ENCODE measurements around the gene MCUB. TPM values are rescaled to one million over a fixed set of nuclear protein-coding genes. Genes with fewer than 3 reads are reported as not detected.

Gene MCUB
- total RNA-seq, 1 donor from 2014 or later, result 28.5 TPM

GRCh38 chr4:109562457-109563239 is 2.6 kb downstream of the MCUB start:
- Histone ChIP-seq H3K9me3 (no peaks in the 10 kb centered on the region), H3K4me3 (no peak overlapping the region), H3K36me3 (no peaks in the 10 kb centered on the region), H3K27me3 (no peaks in the 10 kb centered on the region), H3K27ac (no peak overlapping the region), H3K4me1 (peaks cover 19% of the 10 kb centered on the region)
- intact Hi-C loops (cut with DNase I), result no loop called here
- TF ChIP-seq CTCF (IDR thresholded peaks at IDR 0.05) (no peak), POLR2AphosphoS5 (IDR thresholded peaks at IDR 0.05; ENCODE audit: insufficient read depth in 1 of 2, low read depth in 1 of 2) (no peak), POLR2A (IDR thresholded peaks at IDR 0.05) (no peak)
- no peak for DNase-seq (ENCODE audit: extremely low spot score in 2 of 2)

GRCh38 chr4:109571494-109571893 is 11.4 kb downstream of the MCUB start:
- Histone ChIP-seq H3K4me3 (no peak overlapping the region), H3K4me1 (no peaks in the 10 kb centered on the region), H3K36me3 (no peaks in the 10 kb centered on the region), H3K27ac (no peak overlapping the region), H3K9me3 (no peaks in the 10 kb centered on the region), H3K27me3 (no peaks in the 10 kb centered on the region)
- no peak for DNase-seq (ENCODE audit: extremely low spot score in 2 of 2)
- no peak for TF ChIP-seq CTCF (IDR thresholded peaks at IDR 0.05)
- TF ChIP-seq POLR2A (IDR thresholded peaks at IDR 0.05), result no peak
- TF ChIP-seq POLR2AphosphoS5 (IDR thresholded peaks at IDR 0.05; ENCODE audit: insufficient read depth in 1 of 2, low read depth in 1 of 2), result no peak
- intact Hi-C loops (cut with DNase I), result no loop called here

GRCh38 chr4:109572154-109572553 is 12.1 kb downstream of the MCUB start:
- no peak for DNase-seq (ENCODE audit: extremely low spot score in 2 of 2)
- Histone ChIP-seq H3K9me3 (no peaks in the 10 kb centered on the region), H3K36me3 (no peaks in the 10 kb centered on the region), H3K4me1 (no peaks in the 10 kb centered on the region), H3K4me3 (no peak overlapping the region), H3K27ac (no peak overlapping the region), H3K27me3 (no peaks in the 10 kb centered on the region)
- TF ChIP-seq POLR2AphosphoS5 (IDR thresholded peaks at IDR 0.05; ENCODE audit: insufficient read depth in 1 of 2, low read depth in 1 of 2), result no peak
- no peak for TF ChIP-seq CTCF (IDR thresholded peaks at IDR 0.05)
- TF ChIP-seq POLR2A (IDR thresholded peaks at IDR 0.05), result no peak
- intact Hi-C loops (cut with DNase I), result no loop called here

GRCh38 chr4:109574443-109574850 is 14.4 kb downstream of the MCUB start:
- TF ChIP-seq POLR2AphosphoS5 (IDR thresholded peaks at IDR 0.05; ENCODE audit: insufficient read depth in 1 of 2, low read depth in 1 of 2), result no peak
- Histone ChIP-seq H3K27me3 (no peaks in the 10 kb centered on the region), H3K4me3 (no peak overlapping the region), H3K9me3 (no peaks in the 10 kb centered on the region), H3K4me1 (no peaks in the 10 kb centered on the region), H3K36me3 (no peaks in the 10 kb centered on the region), H3K27ac (no peak overlapping the region)
- intact Hi-C loops (cut with DNase I), result no loop called here
- DNase-seq (ENCODE audit: extremely low spot score in 2 of 2), result no peak

GRCh38 chr4:109574931-109575804 is 15.1 kb downstream of the MCUB start:
- Histone ChIP-seq H3K36me3 (no peaks in the 10 kb centered on the region), H3K27me3 (no peaks in the 10 kb centered on the region), H3K9me3 (no peaks in the 10 kb centered on the region), H3K4me3 (no peak overlapping the region), H3K27ac (no peak overlapping the region), H3K4me1 (no peaks in the 10 kb centered on the region)
- intact Hi-C loops (cut with DNase I), result no loop called here
- DNase-seq (ENCODE audit: extremely low spot score in 2 of 2), result no peak
- TF ChIP-seq POLR2A (IDR thresholded peaks at IDR 0.05), result no peak
- TF ChIP-seq POLR2AphosphoS5 (IDR thresholded peaks at IDR 0.05; ENCODE audit: insufficient read depth in 1 of 2, low read depth in 1 of 2), result no peak
- no peak for TF ChIP-seq CTCF (IDR thresholded peaks at IDR 0.05)
